GM23338 (cell line): ENCODE results near the gene FLNC. TPM values are rescaled to one million over a fixed set of nuclear protein-coding genes. Genes with fewer than 3 reads are reported as not detected.

Experiments
- ATAC-seq: fragments of 200-7000 bp; cut with Tn5 transposase; 3 replicates; pipeline ENCODE4 v1.9.1; 2020
- DNase-seq: peaks from one replicate; pipeline ENCODE4 v3.0.0-alpha.2; 2015; ENCODE audit warnings: low spot score
- H2AFZ ChIP-seq: fragments of 200-600 bp; sonication (generic); 2 replicates; pipeline ENCODE4 v1.8.0; 2016; ENCODE audit warnings: antibody characterized with exemption, mild to moderate bottlenecking, moderate library complexity
- H3F3A ChIP-seq: fragments of 200-600 bp; sonication (generic); replicated peaks from 2 replicates; pipeline ENCODE4 v1.8.0; 2017; ENCODE audit warnings: antibody characterized with exemption, mixed run types, low read depth
- H3K27ac ChIP-seq: fragments of 200-600 bp; sonication (generic); 2 replicates; pipeline ENCODE4 v1.6.1; 2016; ENCODE audit warnings: low read depth
- H3K27me3 ChIP-seq: fragments of 200-600 bp; sonication (generic); 2 replicates; pipeline ENCODE4 v1.8.0; 2016; ENCODE audit warnings: mild to moderate bottlenecking, mixed run types, moderate library complexity; ENCODE audit not compliant: insufficient read depth
- H3K36me3 ChIP-seq: fragments of 200-600 bp; sonication (generic); 2 replicates; pipeline ENCODE4 v1.8.0; 2016; ENCODE audit warnings: mild to moderate bottlenecking; ENCODE audit not compliant: insufficient read depth
- H3K4me1 ChIP-seq: fragments of 200-600 bp; sonication (generic); 2 replicates; pipeline ENCODE4 v1.8.0; 2016; ENCODE audit warnings: mild to moderate bottlenecking, moderate library complexity; ENCODE audit not compliant: insufficient read depth
- H3K4me2 ChIP-seq: fragments of 200-600 bp; sonication (generic); 2 replicates; pipeline ENCODE4 v1.7.1; 2017; ENCODE audit warnings: mixed run types
- H3K4me3 ChIP-seq: fragments of 200-600 bp; sonication (generic); 2 replicates; pipeline ENCODE4 v1.6.1; 2016; ENCODE audit warnings: mixed run types
- H3K79me2 ChIP-seq: fragments of 200-600 bp; sonication (generic); replicated peaks from 2 replicates; pipeline ENCODE4 v1.8.0; 2017; ENCODE audit warnings: mild to moderate bottlenecking; ENCODE audit not compliant: insufficient read depth
- H3K9me2 ChIP-seq: fragments of 200-600 bp; sonication (generic); 2 replicates; pipeline ENCODE4 v1.8.0; 2017; ENCODE audit not compliant: insufficient read depth
- H4K20me1 ChIP-seq: fragments of 200-600 bp; sonication (generic); replicated peaks from 2 replicates; pipeline ENCODE4 v1.8.0; 2017; ENCODE audit warnings: mild to moderate bottlenecking; ENCODE audit not compliant: insufficient read depth
- H3K27ac Mint-ChIP-seq: 2 replicates; pipeline ENCODE4 v1.8.0; 2020; ENCODE audit warnings: inconsistent platforms, mild to moderate bottlenecking, moderate library complexity, mixed read lengths
- H3K27me3 Mint-ChIP-seq: 3 replicates; pipeline ENCODE4 v1.8.0; 2022; ENCODE audit warnings: low read depth, mild to moderate bottlenecking, moderate library complexity, mixed read lengths, inconsistent platforms; ENCODE audit not compliant: insufficient read depth, poor library complexity
- H3K36me3 Mint-ChIP-seq: 3 replicates; pipeline ENCODE4 v1.8.0; 2021; ENCODE audit warnings: low read depth, mild to moderate bottlenecking, inconsistent platforms, moderate library complexity, mixed read lengths
- H3K4me1 Mint-ChIP-seq: 3 replicates; pipeline ENCODE4 v1.8.0; 2020; ENCODE audit warnings: mild to moderate bottlenecking, inconsistent platforms, mixed read lengths
- H3K4me3 Mint-ChIP-seq: 3 replicates; pipeline ENCODE4 v1.8.0; 2021; ENCODE audit warnings: moderate library complexity, mild to moderate bottlenecking, inconsistent platforms, mixed read lengths
- H3K9me3 Mint-ChIP-seq: 3 replicates; pipeline ENCODE4 v1.8.0; 2020; ENCODE audit warnings: moderate library complexity, mild to moderate bottlenecking, inconsistent platforms, mixed read lengths
- CREB1 ChIP-seq: fragments of 250-450 bp; sonication (Bioruptor Pico); IDR thresholded peaks from 2 replicates; pipeline ENCODE4 v1.5.0; 2020; ENCODE audit warnings: low read depth, mild to moderate bottlenecking, moderate library complexity
- EZH2 ChIP-seq: fragments of 200-600 bp; sonication (generic); IDR thresholded peaks from one replicate; pipeline ENCODE4 v1.8.0; 2017; ENCODE audit warnings: antibody characterized with exemption, mild to moderate bottlenecking, low read depth; ENCODE audit not compliant: unreplicated experiment
- EZH2phosphoT487 ChIP-seq: fragments of 200-600 bp; sonication (generic); IDR thresholded peaks from one replicate; pipeline ENCODE4 v1.8.1; 2018; ENCODE audit warnings: antibody characterized with exemption; ENCODE audit not compliant: unreplicated experiment
- NANOG ChIP-seq: IDR thresholded peaks from 2 replicates; pipeline ENCODE4 v1.6.1; 2016; ENCODE audit warnings: antibody characterized with exemption, borderline replicate concordance
- REST ChIP-seq: IDR thresholded peaks from one replicate; pipeline ENCODE4 v1.6.1; 2018; ENCODE audit warnings: antibody characterized with exemption; ENCODE audit not compliant: unreplicated experiment
- STAT1 ChIP-seq: IDR thresholded peaks from one replicate; pipeline ENCODE4 v1.6.1; 2016; ENCODE audit warnings: antibody characterized with exemption; ENCODE audit not compliant: unreplicated experiment
- ZNF114 ChIP-seq: fragments of 250-450 bp; sonication (Bioruptor Pico); IDR thresholded peaks from 2 replicates; pipeline ENCODE4 v1.5.0; 2020; ENCODE audit warnings: mild to moderate bottlenecking, moderate library complexity
- ZNF462 ChIP-seq: fragments of 250-450 bp; sonication (Bioruptor Pico); IDR thresholded peaks from 2 replicates; pipeline ENCODE4 v1.5.0; 2020; ENCODE audit warnings: mild to moderate bottlenecking, moderate library complexity
- polyA plus RNA-seq: library from polyadenylated mRNA; unstranded; fragments of >200 nt; fragmentation: Nextera tagmentation; extraction: Ambion mirVana; gene quantifications from 2 replicates; pipeline ENCODE4 v1.2.1, GENCODE V29; 2016
- total RNA-seq: library from RNA; depleted of rRNA; stranded (reverse); fragments of >200 nt; shearing (Covaris generic); gene quantifications from 2 replicates; pipeline ENCODE4 v1.2.3, GENCODE V29; 2014
- TF ChIP-seq, protein P1 (sequence below): IDR thresholded peaks from 2 replicates; pipeline ENCODE4 v1.6.1; 2016; ENCODE audit warnings: antibody characterized with exemption

Gene FLNC
- total and polyA plus RNA-seq, 2 experiments from 2014 or later, result 0.65 to 11.8 TPM

- Histone ChIP-seq H3K4me3 (no peak overlapping the region), H3K9me2 (no peaks in the 10 kb centered on the region), H3K4me2 (no peak overlapping the region), H3K4me1 (no peaks in the 10 kb centered on the region; the same call in 1 of the 2 replicates), H3F3A (no peaks in the 10 kb centered on the region; the same call in 1 of the 2 replicates), H3K79me2 (no peaks in the 10 kb centered on the region), H3K27ac (no peak overlapping the region), H3K36me3 (peaks cover 32% of the 10 kb centered on the region; the same call in 1 of the 2 replicates), H4K20me1 (0 out of 2 replicates have a peak, but pooled peaks cover 4% of the 10 kb centered on the region), H3K27me3 (no peaks in the 10 kb centered on the region), H2AFZ (no peak overlapping the region)
- Mint-ChIP-seq H3K9me3 (no peaks in the 10 kb centered on the region), H3K4me3 (no peak overlapping the region), H3K27ac (no peak overlapping the region), H3K36me3 (peaks cover 47% of the 10 kb centered on the region), H3K4me1 (peaks cover 20% of the 10 kb centered on the region), H3K27me3 (no peaks in the 10 kb centered on the region)
- TF ChIP-seq CREB1 (no peak), STAT1 (no peak), ZNF114 (CRISPR knock-in tag) (no peak), EZH2 (no peak), NANOG (no peak), ZNF462 (no peak), EZH2phosphoT487 (no peak), REST (no peak)
- TF ChIP-seq, protein P1, sequence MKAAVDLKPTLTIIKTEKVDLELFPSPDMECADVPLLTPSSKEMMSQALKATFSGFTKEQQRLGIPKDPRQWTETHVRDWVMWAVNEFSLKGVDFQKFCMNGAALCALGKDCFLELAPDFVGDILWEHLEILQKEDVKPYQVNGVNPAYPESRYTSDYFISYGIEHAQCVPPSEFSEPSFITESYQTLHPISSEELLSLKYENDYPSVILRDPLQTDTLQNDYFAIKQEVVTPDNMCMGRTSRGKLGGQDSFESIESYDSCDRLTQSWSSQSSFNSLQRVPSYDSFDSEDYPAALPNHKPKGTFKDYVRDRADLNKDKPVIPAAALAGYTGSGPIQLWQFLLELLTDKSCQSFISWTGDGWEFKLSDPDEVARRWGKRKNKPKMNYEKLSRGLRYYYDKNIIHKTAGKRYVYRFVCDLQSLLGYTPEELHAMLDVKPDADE, result no peak
- DNase-seq (no peak), ATAC-seq (no peak)
Observed at GRCh38 chr7:128801667-128802418, 28.4 kb upstream of the FLNC start.
